ENCODE measurements around the gene TRAF6. TPM values are rescaled to one million over a fixed set of nuclear protein-coding genes. Genes with fewer than 3 reads are reported as not detected.

TRAF6 gene
- total and polyA plus RNA-seq, 4 donors, result 2.4 to 7.8 (median 5.3) TPM

Small RNA genes within 50 kb of the gene (small RNA-seq; reads per million reads assigned to genes)
- not detected for gene AC061999.1

Other genes starting within 250 kb of the TRAF6 start
- gene COMMD9, start 220.8 kb downstream of the TRAF6 start, total RNA-seq, result 10 to 100 TPM; 22.9 to 27.8 TPM
- gene COMMD9, start 220.8 kb downstream of the TRAF6 start, polyA plus RNA-seq, result 10 to 100 TPM; 28.7 to 50.8 TPM
- gene PRR5L, start 214.0 kb downstream of the TRAF6 start, total RNA-seq, result 1 to 10 TPM; 6.6 to 8.5 TPM
- gene PRR5L, start 214.0 kb downstream of the TRAF6 start, polyA plus RNA-seq, result 1 to 10 TPM; 1.2 to 2.4 TPM
- 1 to 10 TPM; 1.0 to 4.3 TPM for gene RAG1, start 57.7 kb upstream of the TRAF6 start, total RNA-seq
- gene RAG1, start 57.7 kb upstream of the TRAF6 start, polyA plus RNA-seq, result under 1 TPM; 0.43 to 0.85 TPM
- 1 to 10 TPM; 9.5 TPM for gene IFTAP, start 84.2 kb upstream of the TRAF6 start, total RNA-seq
- 10 to 100 TPM in 1 of 2 donors, 1 to 10 TPM in 1; 9.8 to 10.2 TPM for gene IFTAP, start 84.2 kb upstream of the TRAF6 start, polyA plus RNA-seq
- 1 to 10 TPM in 1 of 2 donors, not detected in 1; 2.0 TPM for gene RAG2, start 88.0 kb upstream of the TRAF6 start, total RNA-seq
- gene RAG2, start 88.0 kb upstream of the TRAF6 start, polyA plus RNA-seq, result not detected